Mucosa of descending colon (tissue), 3 donors: Measurements from ENCODE around the gene BHLHE23. TPM values are rescaled to one million over a fixed set of nuclear protein-coding genes. Genes with fewer than 3 reads are reported as not detected.

ENCODE experiments used
- ATAC-seq: fragments of 200-7000 bp; cut with Tn5 transposase; one replicate; pipeline ENCODE4 v1.9.1; 2020; ENCODE audit warnings: mild to moderate bottlenecking, moderate library complexity
- DNase-seq, 3 donors: peaks; one replicate each; pipeline ENCODE4 v3.0.0-alpha.2; 2020
- H3K36me3 ChIP-seq: fragments of 200-600 bp; one replicate; pipeline ENCODE4 v1.8.0; 2021; ENCODE audit warnings: low read depth, mild to moderate bottlenecking
- H3K4me1 ChIP-seq: fragments of 200-600 bp; one replicate; pipeline ENCODE4 v1.8.0; 2021; ENCODE audit warnings: low read depth, mild to moderate bottlenecking
- H3K4me3 ChIP-seq: fragments of 200-600 bp; one replicate; pipeline ENCODE4 v1.8.0; 2021; ENCODE audit warnings: mild to moderate bottlenecking
- H3K9me3 ChIP-seq: fragments of 200-600 bp; one replicate; pipeline ENCODE4 v1.8.0; 2021; ENCODE audit warnings: mild to moderate bottlenecking
- intact Hi-C, 2 donors: fragments of 100-400 bp; cut with DNase I in 1 of 2; cut with micrococcal nuclease in 1 of 2; formaldehyde crosslinking; loops; one replicate each; pipeline versions ENCODE4 v1.11.0 to v1.11.1; 2022; cut with DNase I, micrococcal nuclease
- long read RNA-seq, 2 donors: library from polyadenylated mRNA; unstranded; transcript quantifications; one replicate each; pipeline ENCODE4 v2.0.0, GENCODE V29; 2019 to 2021
- total RNA-seq, 3 donors: library from RNA; stranded (reverse); fragmentation: NEBNext Ultra II Directional in 2 of 3; extraction: Animal tissue kit (Norgen Biotek cat#: 25700) in 2 of 3; gene quantifications; one replicate each; pipeline versions ENCODE4 v1.2.1 to v1.2.4, GENCODE V29; 2021 to 2023
- TF ChIP-seq, protein P1 (sequence below): fragments of 200-600 bp; IDR thresholded peaks from one replicate; pipeline ENCODE4 v1.8.0; 2022; ENCODE audit warnings: antibody characterized with exemption, mild to moderate bottlenecking
- donor health status: DM: no; HTN: no; CAD: no; lungs with moderate emphysema.
- donor health status: DM: no; HTN: no; CAD: no.
- donor health status: DM: no; HTN: yes; CAD: no.

Gene BHLHE23
- not detected for total RNA-seq
- long read RNA-seq, donor 1: 0 reads
- long read RNA-seq, donor 2: 0 reads

DNA sequence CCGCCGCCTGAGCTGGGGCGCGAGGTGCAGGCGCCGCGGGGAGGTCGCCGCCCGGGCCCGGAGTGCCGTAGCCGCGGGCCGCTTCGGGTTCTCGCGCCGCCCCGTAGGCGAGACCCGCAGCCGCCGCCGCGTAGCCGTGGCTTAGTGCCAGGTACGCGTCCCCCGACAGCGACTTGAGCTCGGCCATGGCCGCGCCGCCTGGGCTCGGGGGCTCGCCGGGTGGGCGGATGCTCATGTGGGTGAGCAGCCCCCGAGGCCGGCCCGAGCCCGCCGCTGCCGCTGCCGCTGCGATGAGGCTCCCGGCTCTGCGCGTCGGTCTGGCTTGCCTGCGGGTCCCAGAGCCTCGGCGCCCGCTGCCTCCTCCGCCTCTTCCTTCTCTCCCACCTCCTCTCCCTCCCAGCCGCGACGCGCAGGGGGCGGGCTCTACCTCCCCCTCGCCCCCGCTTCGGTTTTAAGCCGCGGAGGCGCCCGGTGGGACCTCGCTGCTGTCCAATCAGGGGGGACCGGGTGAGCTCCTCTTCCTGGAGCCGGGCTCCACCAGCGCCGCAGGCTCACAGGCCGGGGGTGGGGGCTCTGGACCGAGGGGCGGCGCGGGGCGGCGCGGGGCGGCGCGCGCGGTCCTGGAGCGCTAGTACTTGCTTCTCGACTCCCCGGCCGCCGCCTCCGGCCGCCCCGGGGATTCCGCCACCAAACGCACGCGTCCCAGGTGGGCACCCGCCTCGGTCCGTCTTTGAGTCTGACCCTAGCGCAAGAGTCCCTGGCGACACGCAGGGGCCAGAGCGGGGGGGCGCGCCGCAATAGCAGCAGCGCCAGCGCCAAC, at the start of gene BHLHE23:
BHLHE23 (minus strand) TSS at position 425 of the 820 bp plus-strand sequence; CDS start at position 235, 190 bp downstream.
- Histone ChIP-seq H3K4me1 (peaks cover 8% of the 10 kb centered on the region), H3K36me3 (no peaks in the 10 kb centered on the region), H3K4me3 (no peak within 1 kb of the TSS), H3K9me3 (no peaks in the 10 kb centered on the region)
- TF ChIP-seq, protein P1, sequence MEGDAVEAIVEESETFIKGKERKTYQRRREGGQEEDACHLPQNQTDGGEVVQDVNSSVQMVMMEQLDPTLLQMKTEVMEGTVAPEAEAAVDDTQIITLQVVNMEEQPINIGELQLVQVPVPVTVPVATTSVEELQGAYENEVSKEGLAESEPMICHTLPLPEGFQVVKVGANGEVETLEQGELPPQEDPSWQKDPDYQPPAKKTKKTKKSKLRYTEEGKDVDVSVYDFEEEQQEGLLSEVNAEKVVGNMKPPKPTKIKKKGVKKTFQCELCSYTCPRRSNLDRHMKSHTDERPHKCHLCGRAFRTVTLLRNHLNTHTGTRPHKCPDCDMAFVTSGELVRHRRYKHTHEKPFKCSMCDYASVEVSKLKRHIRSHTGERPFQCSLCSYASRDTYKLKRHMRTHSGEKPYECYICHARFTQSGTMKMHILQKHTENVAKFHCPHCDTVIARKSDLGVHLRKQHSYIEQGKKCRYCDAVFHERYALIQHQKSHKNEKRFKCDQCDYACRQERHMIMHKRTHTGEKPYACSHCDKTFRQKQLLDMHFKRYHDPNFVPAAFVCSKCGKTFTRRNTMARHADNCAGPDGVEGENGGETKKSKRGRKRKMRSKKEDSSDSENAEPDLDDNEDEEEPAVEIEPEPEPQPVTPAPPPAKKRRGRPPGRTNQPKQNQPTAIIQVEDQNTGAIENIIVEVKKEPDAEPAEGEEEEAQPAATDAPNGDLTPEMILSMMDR: no peak
- ATAC-seq: no peak
- DNase-seq: no peak
- intact Hi-C loops: loop anchor here in 1 of 2 donors (10.0 kb wide), 1 partner anchor 132 kb away; no protein-coding TSS in a partner anchor

DNA sequence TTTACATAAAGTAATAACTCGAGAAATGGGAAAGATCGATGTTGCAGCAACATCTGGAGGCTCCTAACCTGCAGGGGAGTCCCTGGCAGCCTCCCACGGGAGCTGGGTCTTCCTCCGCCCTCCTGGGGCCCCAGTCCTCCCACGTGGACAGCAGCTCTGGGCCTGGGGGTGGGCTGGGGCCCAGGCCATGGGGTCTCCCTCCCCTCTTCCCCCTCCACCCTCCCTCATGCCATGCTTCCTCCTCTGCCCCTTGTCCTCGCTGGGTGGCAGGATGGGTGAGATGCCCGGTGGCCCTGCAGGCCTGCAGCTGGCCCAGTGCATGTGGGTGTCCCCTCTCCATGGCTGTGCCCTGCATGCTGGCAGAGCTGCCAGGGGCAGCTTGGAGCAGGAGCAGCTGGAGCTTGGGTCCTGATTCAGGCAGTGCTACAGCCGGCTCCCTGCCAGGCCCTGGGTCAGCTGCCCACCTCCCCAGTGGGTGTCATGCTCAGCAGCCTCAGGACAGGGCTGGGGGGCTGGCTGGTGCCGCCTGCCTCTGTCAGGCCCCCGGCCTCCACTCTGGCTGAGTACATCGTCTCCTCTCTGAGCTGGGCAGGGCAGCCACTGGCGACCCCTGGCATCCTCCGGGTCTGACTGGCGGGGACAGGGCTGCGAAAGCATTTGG, 48.9 kb upstream of the BHLHE23 start:
- intact Hi-C loops: loop anchor here in 1 of 2 donors (10.0 kb wide), 1 partner anchor 119 kb away; no protein-coding TSS in a partner anchor
- DNase-seq (peak in 2 of 3 donors; percentile 22 to 37), ATAC-seq (no peak)
- Histone ChIP-seq H3K9me3 (no peaks in the 10 kb centered on the region), H3K36me3 (no peaks in the 10 kb centered on the region), H3K4me1 (no peaks in the 10 kb centered on the region), H3K4me3 (no peak overlapping the region)
- TF ChIP-seq, protein P1: no peak

DNA sequence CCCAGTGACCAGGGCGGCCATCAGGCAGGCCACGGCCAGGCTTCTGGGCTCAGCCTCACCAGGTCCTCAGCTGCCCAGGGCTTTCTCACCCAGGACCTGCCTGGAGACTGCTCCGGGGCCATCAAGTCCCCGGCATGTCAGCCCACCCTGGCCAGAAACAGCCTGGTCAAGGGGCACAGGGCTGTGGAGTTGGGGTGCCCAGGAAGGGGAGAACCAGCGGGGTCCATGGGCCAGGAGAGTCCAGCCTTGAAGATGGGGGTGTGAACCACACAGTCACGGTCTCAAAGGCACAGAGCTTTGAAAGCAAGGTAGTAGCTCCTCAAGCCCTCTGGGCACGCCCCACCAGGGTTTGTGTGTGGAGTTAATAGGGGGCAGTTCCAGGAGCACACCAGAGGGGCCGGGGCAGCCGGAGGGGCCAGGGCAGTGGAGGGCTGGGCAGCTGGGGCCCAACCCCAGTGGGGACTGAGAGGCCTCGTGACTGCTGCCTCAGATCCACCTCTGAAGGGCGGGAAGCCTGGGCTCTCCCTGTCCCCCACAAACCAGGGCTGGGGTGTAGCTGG, 48.0 kb upstream of the BHLHE23 start:
- Histone ChIP-seq H3K9me3 (no peaks in the 10 kb centered on the region), H3K36me3 (no peaks in the 10 kb centered on the region), H3K4me3 (no peak overlapping the region), H3K4me1 (no peaks in the 10 kb centered on the region)
- DNase-seq (peak in 2 of 3 donors; percentile 14 to 30), ATAC-seq (no peak)
- TF ChIP-seq, protein P1: no peak
- intact Hi-C loops: loop anchor here in 1 of 2 donors (10.0 kb wide), 1 partner anchor 120 kb away; no protein-coding TSS in a partner anchor

DNA sequence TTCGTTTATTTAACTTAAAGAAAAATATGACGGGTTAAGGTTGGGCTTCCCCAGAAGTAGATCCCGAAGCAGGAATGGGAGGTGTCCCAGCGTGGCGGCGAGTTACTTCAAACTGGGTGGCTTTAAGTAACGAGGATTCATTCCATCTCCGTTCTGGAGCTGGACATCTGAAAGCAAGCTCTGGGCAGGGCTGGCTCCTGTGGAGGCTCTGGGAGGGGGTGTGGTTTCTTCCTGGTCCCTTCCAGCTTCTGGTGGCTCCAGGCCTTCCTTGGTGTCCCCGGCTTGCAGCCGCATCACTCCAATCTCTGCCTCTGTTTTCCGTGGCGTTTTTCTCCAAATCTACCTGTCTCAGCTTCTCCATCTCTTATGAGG, 47.3 kb upstream of the BHLHE23 start:
- ATAC-seq (no peak), DNase-seq (peak in 2 of 3 donors; percentile 7 to 9)
- TF ChIP-seq, protein P1: no peak
- H3K36me3 ChIP-seq: no peaks in the 10 kb centered on the region
- no peak overlapping the region for H3K4me3 ChIP-seq
- no peaks in the 10 kb centered on the region for H3K4me1 ChIP-seq
- no peaks in the 10 kb centered on the region for H3K9me3 ChIP-seq
- intact Hi-C loops: loop anchor here in 1 of 2 donors (10.0 kb wide), 1 partner anchor 121 kb away; no protein-coding TSS in a partner anchor

DNA sequence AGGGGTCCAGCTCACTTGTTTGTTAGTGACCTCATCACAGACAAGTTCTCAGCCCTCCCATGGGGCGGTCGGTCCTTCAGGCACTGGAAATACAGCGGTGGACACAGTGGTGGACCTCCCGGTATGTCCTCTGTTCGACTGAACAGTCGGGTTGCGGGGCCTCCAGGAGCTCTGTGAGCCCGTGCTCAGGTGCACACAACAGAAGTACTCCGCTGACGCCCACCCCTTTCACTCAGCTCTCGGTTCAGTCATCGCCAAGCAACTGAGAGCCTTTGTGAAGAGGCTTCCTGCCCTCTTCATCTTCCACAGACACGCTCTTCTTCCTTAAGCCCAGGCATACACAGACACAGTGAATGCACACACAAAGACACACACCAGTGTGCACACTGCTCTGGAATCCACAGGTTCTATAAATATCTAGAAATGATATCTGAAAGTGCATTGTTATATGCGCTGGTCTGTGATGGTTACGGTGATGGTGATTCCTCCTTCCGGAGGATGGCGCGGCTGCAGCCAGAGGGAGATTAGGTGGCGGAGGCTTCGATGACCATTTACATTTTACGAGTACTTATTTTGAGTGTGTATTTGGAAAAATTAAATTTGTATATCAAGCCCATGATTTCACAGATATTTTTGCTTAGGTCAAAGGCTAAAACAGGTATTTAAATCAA, 46.8 kb upstream of the BHLHE23 start:
- intact Hi-C loops: loop anchor here in 1 of 2 donors (10.0 kb wide), 1 partner anchor 121 kb away; no protein-coding TSS in a partner anchor
- Histone ChIP-seq H3K36me3 (no peaks in the 10 kb centered on the region), H3K9me3 (no peaks in the 10 kb centered on the region), H3K4me3 (no peak overlapping the region), H3K4me1 (no peaks in the 10 kb centered on the region)
- peak in 2 of 3 donors; percentile 6 to 36 for DNase-seq
- no peak for ATAC-seq
- TF ChIP-seq, protein P1: no peak
